Mesenchymal stem cell (in vitro differentiated cells and primary cell): ENCODE data around the gene MRPL20.
"Not testable (repeated sequence)": the region's sequence is repeated elsewhere in the genome, so short reads cannot be mapped to it uniquely, and the experiment has no call there.

Experiments
- DNase-seq: peaks from one replicate; pipeline ENCODE4 v3.0.0-alpha.2; 2013
- H2AFZ ChIP-seq: one replicate; pipeline ENCODE4 v1.6.1; 2013; ENCODE audit warnings: low read depth, mild to moderate bottlenecking, control low read depth, inconsistent platforms, low read length, moderate library complexity
- H2AK5ac ChIP-seq: 2 replicates; pipeline ENCODE4 v1.6.1; 2013; ENCODE audit warnings: low read length, moderate library complexity, mild to moderate bottlenecking, inconsistent platforms; ENCODE audit not compliant: severe bottlenecking
- H2BK120ac ChIP-seq: one replicate; pipeline ENCODE4 v1.6.1; 2013; ENCODE audit warnings: low read depth, mild to moderate bottlenecking, inconsistent platforms, low read length, moderate library complexity
- H2BK12ac ChIP-seq, 2 experiments: one replicate each; pipeline ENCODE4 v1.6.1; 2013; ENCODE audit warnings: inconsistent platforms in 2 of 2, low read length in 2 of 2, mild to moderate bottlenecking in 2 of 2, moderate library complexity in 2 of 2, control low read depth in 1 of 2
- H2BK15ac ChIP-seq: one replicate; pipeline ENCODE4 v1.6.1; 2013; ENCODE audit warnings: mild to moderate bottlenecking, low read depth, inconsistent platforms; ENCODE audit not compliant: poor library complexity, severe bottlenecking
- H2BK5ac ChIP-seq: 2 replicates; pipeline ENCODE4 v1.6.1; 2013; ENCODE audit warnings: low read depth, mild to moderate bottlenecking, low read length, control low read depth, inconsistent platforms; ENCODE audit not compliant: poor library complexity, severe bottlenecking
- H3K14ac ChIP-seq, 2 experiments: one replicate each; pipeline ENCODE4 v1.6.1; 2013; ENCODE audit warnings: inconsistent platforms in 2 of 2, low read length in 2 of 2, control low read depth in 1 of 2, mild to moderate bottlenecking in 1 of 2, moderate library complexity in 1 of 2
- H3K18ac ChIP-seq, 2 experiments: one replicate each; pipeline ENCODE4 v1.6.1; 2013; ENCODE audit warnings: inconsistent platforms in 2 of 2, low read length in 2 of 2, control low read depth in 1 of 2, low read depth in 1 of 2, mild to moderate bottlenecking in 1 of 2
- H3K23ac ChIP-seq, 2 experiments: one replicate each; pipeline ENCODE4 v1.6.1; 2013; ENCODE audit warnings: inconsistent platforms in 2 of 2, low read length in 2 of 2, mild to moderate bottlenecking in 2 of 2, moderate library complexity in 2 of 2, control low read depth in 1 of 2
- H3K27ac ChIP-seq: 2 replicates; pipeline ENCODE4 v1.5.1; 2013; ENCODE audit warnings: mild to moderate bottlenecking, moderate library complexity, low read length, control low read depth, inconsistent platforms; ENCODE audit not compliant: poor library complexity, severe bottlenecking
- H3K27me3 ChIP-seq, 2 experiments: 2 replicates each; pipeline versions ENCODE4 v1.6.1 to v1.7.0; 2013; ENCODE audit warnings: low read length in 2 of 2, mild to moderate bottlenecking in 2 of 2, moderate library complexity in 2 of 2, control low read depth in 1 of 2, inconsistent platforms in 1 of 2; ENCODE audit not compliant: control insufficient read depth in 1 of 2, insufficient read depth in 1 of 2
- H3K36me3 ChIP-seq, 2 experiments: 2 replicates each; pipeline versions ENCODE4 v1.6.1 to v1.7.0; 2013; ENCODE audit warnings: low read length in 2 of 2, control low read depth in 1 of 2, inconsistent platforms in 1 of 2, low read depth in 1 of 2, mild to moderate bottlenecking in 1 of 2; ENCODE audit not compliant: insufficient read depth in 2 of 2, control insufficient read depth in 1 of 2
- H3K4ac ChIP-seq, 2 experiments: one replicate each; pipeline ENCODE4 v1.6.1; 2013; ENCODE audit warnings: inconsistent platforms in 2 of 2, low read length in 2 of 2, mild to moderate bottlenecking in 2 of 2, moderate library complexity in 2 of 2, control low read depth in 1 of 2, low read depth in 1 of 2
- H3K4me1 ChIP-seq: 2 replicates; pipeline ENCODE4 v1.6.1; 2013; ENCODE audit warnings: low read depth, low read length, control low read depth; ENCODE audit not compliant: control insufficient read depth, insufficient read depth
- H3K4me2 ChIP-seq: 2 replicates; pipeline ENCODE4 v1.6.1; 2013; ENCODE audit warnings: low read length, mild to moderate bottlenecking, inconsistent platforms; ENCODE audit not compliant: poor library complexity, severe bottlenecking
- H3K4me3 ChIP-seq, 2 experiments: 2 replicates each; pipeline versions ENCODE4 v1.5.1 to v1.7.0; 2013; ENCODE audit warnings: low read length in 2 of 2, mild to moderate bottlenecking in 2 of 2, control low read depth in 1 of 2, low read depth in 1 of 2; ENCODE audit not compliant: insufficient read depth in 1 of 2
- H3K79me1 ChIP-seq: replicated peaks from 2 replicates; pipeline ENCODE4 v1.6.1; 2013; ENCODE audit warnings: mild to moderate bottlenecking, control low read depth, low read length, inconsistent platforms; ENCODE audit not compliant: poor library complexity, severe bottlenecking
- H3K9ac ChIP-seq: 2 replicates; pipeline ENCODE4 v1.7.0; 2013; ENCODE audit warnings: mild to moderate bottlenecking, low read length, moderate library complexity
- H3K9me3 ChIP-seq: 2 replicates; pipeline ENCODE4 v1.7.0; 2013; ENCODE audit warnings: mild to moderate bottlenecking, low read length; ENCODE audit not compliant: control insufficient read depth
- H4K8ac ChIP-seq: one replicate; pipeline ENCODE4 v1.6.1; 2013; ENCODE audit warnings: inconsistent platforms, mild to moderate bottlenecking, low read length, moderate library complexity
- H4K91ac ChIP-seq: one replicate; pipeline ENCODE4 v1.6.1; 2013; ENCODE audit warnings: mild to moderate bottlenecking, low read length, inconsistent platforms
- WGBS: methylation state at CpG from one replicate; pipeline ENCODE4 v1.1.7; 2013; ENCODE audit warnings: mixed read lengths; 5-methylcytosine and 5-hydroxymethylcytosine counted together

Gene MRPL20

DNA sequence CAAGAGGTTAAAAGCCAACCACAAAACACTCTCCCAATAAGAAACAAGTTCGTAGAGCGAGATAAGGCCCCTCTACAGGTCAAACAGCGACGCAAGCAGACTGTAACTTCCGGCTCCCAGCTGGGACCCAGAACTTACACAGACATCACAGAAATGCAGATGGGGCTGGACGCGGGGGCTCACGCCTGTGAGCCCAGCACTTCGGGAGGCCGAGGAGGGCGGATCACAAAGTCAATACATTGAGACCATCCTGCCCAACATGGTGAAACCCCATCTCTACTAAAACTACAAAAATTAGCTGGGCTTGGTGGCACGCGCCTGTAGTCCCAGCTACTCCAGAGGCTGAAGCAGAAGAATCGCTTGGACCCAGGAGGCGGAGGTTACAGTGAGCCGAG lies 19.0 kb downstream of the MRPL20 start:
- H2BK120ac ChIP-seq, result no peak overlapping the region
- peaks cover 39% of the 10 kb centered on the region for H3K79me1 ChIP-seq
- no peak for DNase-seq
- no peak overlapping the region for H3K27ac ChIP-seq
- H3K27me3 ChIP-seq, result no peaks in the 10 kb centered on the region
- H4K8ac ChIP-seq, result no peak overlapping the region
- 98% methylated on average over 16 of the region's 16 CpGs for WGBS
- H3K36me3 ChIP-seq, result peaks cover 84 to 86% of the 10 kb centered on the region in 2 experiments
- no peak overlapping the region for H2BK12ac ChIP-seq
- no peak overlapping the region for H2AFZ ChIP-seq
- no peak overlapping the region for H3K18ac ChIP-seq
- no peak overlapping the region for H3K14ac ChIP-seq
- no peak overlapping the region for H3K23ac ChIP-seq
- no peak overlapping the region for H3K4ac ChIP-seq
- no peak overlapping the region for H2AK5ac ChIP-seq
- H3K9ac ChIP-seq, result no peak overlapping the region
- H3K4me2 ChIP-seq, result no peak overlapping the region
- H2BK15ac ChIP-seq, result no peak overlapping the region
- no peak overlapping the region for H3K4me3 ChIP-seq
- H3K4me1 ChIP-seq, result peaks cover 2% of the 10 kb centered on the region
- no peak overlapping the region for H2BK5ac ChIP-seq
- H3K9me3 ChIP-seq, result no peaks in the 10 kb centered on the region
- H4K91ac ChIP-seq, result no peak overlapping the region

DNA sequence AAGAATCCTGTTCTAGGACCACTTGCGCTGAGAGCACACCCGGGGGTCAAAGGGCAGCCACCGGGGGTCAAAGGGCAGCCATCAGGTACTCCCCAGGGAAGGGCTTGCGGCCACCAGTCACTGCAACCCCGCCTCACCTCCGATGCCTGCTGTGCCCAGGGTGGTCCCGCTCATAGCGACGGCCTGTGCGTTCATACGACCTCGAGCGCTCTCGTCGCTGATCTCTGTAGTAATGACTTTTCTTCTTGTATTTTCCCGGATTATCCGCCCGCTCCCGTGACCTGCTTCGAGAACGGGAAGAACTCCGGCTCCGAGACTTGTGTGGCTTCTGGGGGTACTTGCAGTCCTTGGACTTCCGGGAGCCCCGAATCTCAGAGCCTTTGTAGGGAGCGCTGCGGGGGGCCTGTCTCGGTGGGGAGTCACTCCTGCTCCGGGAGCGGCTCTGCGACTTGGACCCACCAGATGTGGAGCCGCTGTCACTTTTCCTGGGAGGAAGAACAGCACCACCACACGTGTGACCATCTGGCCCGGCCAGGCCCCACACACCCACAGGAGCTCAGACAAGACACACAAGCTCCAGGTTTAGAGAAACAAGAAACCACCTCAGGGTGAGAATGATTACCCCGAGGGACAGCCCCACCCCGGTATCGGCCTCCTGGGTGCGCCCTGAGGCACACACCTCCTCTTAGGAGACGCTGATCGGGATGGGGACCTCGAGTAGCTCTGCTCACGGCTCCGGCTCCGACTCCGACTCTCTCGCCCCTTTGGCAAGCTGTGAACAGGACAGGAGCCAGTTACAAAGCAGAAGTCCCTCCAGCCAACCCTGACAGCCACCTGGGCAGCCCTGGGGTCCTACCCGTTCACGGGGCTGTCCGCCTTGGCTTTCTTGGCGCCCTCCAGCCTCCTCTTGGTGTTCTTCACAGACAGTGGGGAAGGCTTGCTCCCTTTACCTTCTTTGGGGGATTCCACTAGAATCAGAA lies 19.7 kb downstream of the MRPL20 start:
- no peak overlapping the region for H3K9ac ChIP-seq
- no peak overlapping the region for H3K4me3 ChIP-seq
- H3K23ac ChIP-seq, result no peak overlapping the region
- H3K79me1 ChIP-seq, result peaks cover 35% of the 10 kb centered on the region
- H3K36me3 ChIP-seq, result peaks cover 78 to 79% of the 10 kb centered on the region in 2 experiments
- H3K4me1 ChIP-seq, result peaks cover 1% of the 10 kb centered on the region
- no peaks in the 10 kb centered on the region for H3K9me3 ChIP-seq
- no peak overlapping the region for H3K4ac ChIP-seq
- no peak overlapping the region for H4K8ac ChIP-seq
- H3K4me2 ChIP-seq, result no peak overlapping the region
- no peak overlapping the region for H2AFZ ChIP-seq
- H2BK12ac ChIP-seq, result no peak overlapping the region
- no peak overlapping the region for H3K27ac ChIP-seq
- H2BK15ac ChIP-seq, result no peak overlapping the region
- no peaks in the 10 kb centered on the region for H3K27me3 ChIP-seq
- no peak overlapping the region for H3K14ac ChIP-seq
- no peak overlapping the region for H2BK120ac ChIP-seq
- no peak overlapping the region for H2AK5ac ChIP-seq
- no peak for DNase-seq
- no peak overlapping the region for H3K18ac ChIP-seq
- H2BK5ac ChIP-seq, result no peak overlapping the region
- 98% methylated on average over 50 of the region's 50 CpGs for WGBS
- no peak overlapping the region for H4K91ac ChIP-seq

DNA sequence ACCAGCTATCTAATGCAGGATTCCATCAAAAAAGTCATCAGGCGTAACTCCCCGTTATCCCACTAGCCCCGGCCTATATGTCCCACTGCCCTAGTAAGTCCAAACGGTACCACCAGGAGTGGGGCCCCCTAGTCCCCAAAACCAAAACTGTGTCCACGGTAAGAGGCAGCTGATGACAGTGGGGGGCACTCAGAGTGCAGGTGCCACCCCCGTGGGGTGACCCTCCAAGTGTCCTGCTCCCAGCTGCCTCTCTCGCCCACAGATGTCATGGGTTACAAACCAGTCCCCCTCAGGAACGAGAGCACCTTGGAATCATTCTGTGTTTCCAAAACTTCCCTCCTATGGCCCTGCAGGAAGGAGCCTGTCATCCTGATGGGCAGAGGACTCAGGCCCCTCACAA lies 21.2 kb downstream of the MRPL20 start:
- WGBS, result 98% methylated on average over 8 of the region's 8 CpGs

DNA sequence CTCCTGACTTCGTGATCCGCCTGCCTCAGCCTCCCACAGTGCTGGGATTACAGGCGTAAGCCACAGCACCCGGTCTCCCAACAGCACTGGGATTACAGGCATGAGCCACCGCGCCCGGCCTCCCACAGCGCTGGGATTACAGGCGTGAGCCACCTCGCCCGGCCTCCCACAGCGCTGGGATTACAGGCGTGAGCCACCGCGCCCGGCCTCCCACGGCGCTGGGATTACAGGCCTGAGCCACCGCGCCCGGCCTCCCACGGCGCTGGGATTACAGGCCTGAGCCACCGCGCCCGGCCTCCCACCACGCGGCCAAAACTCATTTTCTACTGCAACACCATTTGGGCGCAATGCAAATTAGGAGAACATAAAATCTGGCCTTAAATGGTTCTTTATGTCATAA lies 21.8 kb downstream of the MRPL20 start:
- H3K4me2 ChIP-seq, H3K18ac ChIP-seq, H3K27me3 ChIP-seq, H3K4me1 ChIP-seq, H3K27ac ChIP-seq, H3K9me3 ChIP-seq, H2BK120ac ChIP-seq, H3K23ac ChIP-seq, H4K8ac ChIP-seq, H4K91ac ChIP-seq, H3K9ac ChIP-seq, DNase-seq, H3K14ac ChIP-seq, H3K4ac ChIP-seq, H2AK5ac ChIP-seq, H2AFZ ChIP-seq, H2BK12ac ChIP-seq, H2BK15ac ChIP-seq, H3K4me3 ChIP-seq, H2BK5ac ChIP-seq: not testable (repeated sequence)
- WGBS, result 94% methylated on average over 21 of the region's 29 CpGs
- Histone ChIP-seq H3K36me3 (peaks cover 72 to 81% of the 10 kb centered on the region in 2 experiments), H3K79me1 (peaks cover 41% of the 10 kb centered on the region)

More for the DNA sequence above, 21.2 kb downstream of the MRPL20 start:
- Histone ChIP-seq H3K4me2 (no peak overlapping the region), H3K27ac (no peak overlapping the region), H3K4ac (no peak overlapping the region), H2BK15ac (no peak overlapping the region), H4K91ac (no peak overlapping the region), H2BK5ac (no peak overlapping the region), H3K9me3 (no peaks in the 10 kb centered on the region), H3K9ac (no peak overlapping the region), H3K14ac (no peak overlapping the region), H3K36me3 (peaks cover 72 to 79% of the 10 kb centered on the region in 2 experiments), H3K4me3 (no peak overlapping the region), H3K23ac (no peak overlapping the region), H4K8ac (no peak overlapping the region), H3K4me1 (peaks cover 1% of the 10 kb centered on the region), H3K79me1 (peaks cover 39% of the 10 kb centered on the region), H2BK120ac (no peak overlapping the region), H3K18ac (no peak overlapping the region), H2AK5ac (no peak overlapping the region), H2AFZ (no peak overlapping the region), H2BK12ac (no peak overlapping the region), H3K27me3 (no peaks in the 10 kb centered on the region)
- no peak for DNase-seq
